Astrocyte of the spinal cord (primary cell): ENCODE measurements around the gene AQP5.

Experiments
- DNase-seq: peaks from one replicate; pipeline ENCODE4 v3.0.0; 2011; ENCODE audit warnings: low read depth, low spot score
- H3K4me3 ChIP-seq: 2 replicates; pipeline ENCODE4 v1.5.1; 2011; ENCODE audit warnings: low read depth, mild to moderate bottlenecking, low read length, moderate library complexity
- CTCF ChIP-seq: IDR thresholded peaks from 2 replicates; pipeline ENCODE4 v1.5.1; 2012; ENCODE audit warnings: low read depth, mild to moderate bottlenecking, low read length, inconsistent platforms
- in situ Hi-C: cut with HindIII; loops from 2 replicates; pipeline ENCODE4 v1.10.0; 2017; ENCODE audit warnings: low sequenced_read_pairs

AQP5 gene

DNA sequence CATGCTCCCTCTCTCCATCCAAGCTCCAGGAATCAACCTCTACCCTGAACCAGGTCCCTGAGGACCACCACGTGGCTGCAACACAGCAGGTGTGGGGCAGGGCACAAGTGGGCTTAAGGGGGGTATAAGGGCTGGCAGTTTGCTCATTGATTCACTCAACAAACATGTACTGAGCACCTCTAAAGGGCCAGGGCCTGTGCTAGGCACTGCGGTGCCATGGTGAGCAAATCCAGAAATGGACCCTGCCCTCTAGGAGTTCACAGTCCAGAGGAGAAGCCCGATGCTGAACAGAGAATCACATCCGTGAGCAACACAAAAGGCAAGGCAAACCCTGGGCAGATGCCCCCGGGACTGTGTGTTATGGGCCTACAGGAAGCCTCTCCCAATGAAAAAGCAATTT lies 17.6 kb upstream of the AQP5 start:
- TF ChIP-seq CTCF = no peak
- in situ Hi-C loops = no loop called here
- no peak overlapping the region for H3K4me3 ChIP-seq
- no peak for DNase-seq

DNA sequence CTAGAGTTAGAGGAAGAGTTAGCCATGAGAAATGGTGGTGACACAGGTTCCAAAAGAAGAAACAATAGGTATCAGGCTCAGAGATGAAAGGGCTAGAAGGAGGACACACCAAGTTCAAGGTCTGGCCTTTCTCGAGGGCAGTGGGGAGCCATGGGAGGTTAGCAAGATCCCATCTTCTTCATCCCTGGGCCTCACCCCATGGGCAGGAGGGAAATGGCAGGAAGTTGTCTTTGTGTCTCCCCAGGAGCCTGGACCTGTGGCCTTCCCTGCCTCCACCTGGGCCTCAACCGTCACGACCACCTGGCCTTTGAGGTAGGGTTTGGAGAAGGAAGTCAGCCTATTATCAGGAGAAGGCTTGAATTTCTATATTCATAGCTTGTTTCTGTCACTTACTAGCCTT lies 17.0 kb upstream of the AQP5 start:
- DNase-seq = no peak
- H3K4me3 ChIP-seq = no peak overlapping the region
- no peak for TF ChIP-seq CTCF
- in situ Hi-C loops = no loop called here

- in situ Hi-C loops = no loop called here
- DNase-seq = peak; percentile 71
- TF ChIP-seq CTCF = peak; percentile 97
- H3K4me3 ChIP-seq = peak overlapping the region; percentile 18
These were observed 16.1 kb upstream of the AQP5 start for GRCh38 chr12:49945394-49946080.

- H3K4me3 ChIP-seq = no peak overlapping the region
- no peak for TF ChIP-seq CTCF
- in situ Hi-C loops = no loop called here
- DNase-seq = no peak
These were observed 15.6 kb upstream of the AQP5 start for GRCh38 chr12:49946086-49946485.

GRCh38 chr12:49946497-49946896 lies 15.2 kb upstream of the AQP5 start:
- H3K4me3 ChIP-seq = no peak overlapping the region
- TF ChIP-seq CTCF = no peak
- in situ Hi-C loops = no loop called here
- no peak for DNase-seq

DNA sequence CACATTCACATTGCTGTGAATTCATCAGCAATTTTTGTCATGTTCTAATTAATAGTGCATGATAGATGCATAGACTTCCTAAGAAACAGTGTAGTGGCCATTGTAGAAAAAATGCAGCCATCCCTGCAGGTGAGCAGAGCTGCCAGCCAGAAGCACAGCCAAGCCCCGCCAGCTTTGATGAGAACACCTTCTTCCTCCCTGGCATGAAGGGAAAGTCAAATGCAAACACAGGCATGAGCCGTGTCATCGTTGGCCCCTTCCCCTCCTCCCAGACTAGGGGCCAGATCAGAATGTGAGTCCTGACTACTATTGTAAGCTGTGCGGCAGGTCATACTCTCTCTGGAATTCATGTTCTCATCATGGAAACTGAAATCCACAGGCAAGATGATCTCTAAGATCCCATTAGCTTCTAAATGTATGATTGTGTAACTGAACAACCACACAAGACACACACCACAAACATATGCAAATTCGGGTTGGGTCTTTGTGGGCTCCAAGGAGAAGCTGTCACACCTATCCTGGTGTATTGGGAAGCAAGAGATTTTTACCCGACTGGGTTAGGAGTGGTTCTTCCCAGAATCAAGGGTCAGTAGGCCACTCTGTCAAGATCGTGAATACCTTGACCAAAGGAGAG lies 14.0 kb upstream of the AQP5 start:
- DNase-seq = no peak
- H3K4me3 ChIP-seq = no peak overlapping the region
- in situ Hi-C loops = no loop called here
- TF ChIP-seq CTCF = no peak
